CD4-positive, CD25-positive, alpha-beta regulatory T cell (primary cell): ENCODE measurements around the gene RAP1GAP2. TPM values are rescaled to one million over a fixed set of nuclear protein-coding genes. Genes with fewer than 3 reads are reported as not detected.

Experiments
- ATAC-seq, 2 donors: fragments of 150-1000 bp; cut with Tn5 transposase; one replicate each; pipeline ENCODE4 v1.10.0; 2021; ENCODE audit warnings: low read depth in 2 of 2, moderate number of reproducible peaks in 2 of 2, moderate library complexity in 1 of 2
- DNase-seq, 3 donors: peaks; one replicate each; pipeline versions ENCODE4 v3.0.0 to v3.0.0-alpha.2; 2012 to 2022; ENCODE audit warnings: mixed read lengths in 1 of 3
- H3K27ac ChIP-seq: one replicate; pipeline ENCODE4 v1.7.0; 2013; ENCODE audit warnings: mild to moderate bottlenecking, low read length; ENCODE audit not compliant: insufficient read depth, poor library complexity, severe bottlenecking
- H3K27me3 ChIP-seq: one replicate; pipeline ENCODE4 v1.7.0; 2013; ENCODE audit warnings: low read length; ENCODE audit not compliant: control insufficient read depth, insufficient read depth
- H3K36me3 ChIP-seq: one replicate; pipeline ENCODE4 v1.7.0; 2013; ENCODE audit warnings: mild to moderate bottlenecking, low read length, moderate library complexity; ENCODE audit not compliant: control insufficient read depth, insufficient read depth
- H3K4me1 ChIP-seq: 2 replicates; pipeline ENCODE4 v1.7.0; 2013; ENCODE audit warnings: mild to moderate bottlenecking, low read length; ENCODE audit not compliant: insufficient read depth, control insufficient read depth, poor library complexity, severe bottlenecking
- H3K4me3 ChIP-seq: one replicate; pipeline ENCODE4 v1.7.0; 2013; ENCODE audit warnings: low read depth, mild to moderate bottlenecking, low read length, moderate library complexity
- H3K9me3 ChIP-seq, 2 experiments: 1 replicate in 1 of 2; 2 replicates in 1 of 2; pipeline ENCODE4 v1.7.0; 2013; ENCODE audit warnings: low read length in 2 of 2, mild to moderate bottlenecking in 1 of 2, moderate library complexity in 1 of 2; ENCODE audit not compliant: control insufficient read depth in 2 of 2
- H3K27ac Mint-ChIP-seq, 3 donors: one replicate each; pipeline ENCODE4 v1.8.0; 2020 to 2022; ENCODE audit warnings: mild to moderate bottlenecking in 3 of 3, mixed read lengths in 3 of 3, moderate library complexity in 2 of 3
- H3K27me3 Mint-ChIP-seq: one replicate; pipeline ENCODE4 v1.8.0; 2022; ENCODE audit warnings: mild to moderate bottlenecking, mixed read lengths
- H3K36me3 Mint-ChIP-seq: one replicate; pipeline ENCODE4 v1.8.0; 2020; ENCODE audit warnings: mixed read lengths
- H3K4me1 Mint-ChIP-seq, 4 donors: one replicate each; pipeline ENCODE4 v1.8.0; 2020 to 2022; ENCODE audit warnings: mixed read lengths in 4 of 4, mild to moderate bottlenecking in 1 of 4
- H3K4me3 Mint-ChIP-seq, 4 donors: one replicate each; pipeline ENCODE4 v1.8.0; 2020 to 2022; ENCODE audit warnings: mild to moderate bottlenecking in 4 of 4, mixed read lengths in 4 of 4, moderate library complexity in 3 of 4
- H3K9me3 Mint-ChIP-seq, 7 donors: one replicate each; pipeline ENCODE4 v1.8.0; 2020 to 2022; ENCODE audit warnings: mixed read lengths in 7 of 7, mild to moderate bottlenecking in 3 of 7, moderate library complexity in 2 of 7
- polyA plus RNA-seq, 4 donors: library from polyadenylated mRNA; unstranded; fragments of 300-500 nt; fragmentation: Illumina TruSeq; gene quantifications; one replicate each; pipeline ENCODE4 v1.2.3, GENCODE V29; 2021
- total RNA-seq: library from RNA; stranded (reverse); gene quantifications from one replicate; pipeline ENCODE4 v1.2.3, GENCODE V29; 2022

RAP1GAP2 gene
- total and polyA plus RNA-seq, 5 donors from 2014 or later, result 2.7 to 87.6 (median 5.1) TPM

DNA sequence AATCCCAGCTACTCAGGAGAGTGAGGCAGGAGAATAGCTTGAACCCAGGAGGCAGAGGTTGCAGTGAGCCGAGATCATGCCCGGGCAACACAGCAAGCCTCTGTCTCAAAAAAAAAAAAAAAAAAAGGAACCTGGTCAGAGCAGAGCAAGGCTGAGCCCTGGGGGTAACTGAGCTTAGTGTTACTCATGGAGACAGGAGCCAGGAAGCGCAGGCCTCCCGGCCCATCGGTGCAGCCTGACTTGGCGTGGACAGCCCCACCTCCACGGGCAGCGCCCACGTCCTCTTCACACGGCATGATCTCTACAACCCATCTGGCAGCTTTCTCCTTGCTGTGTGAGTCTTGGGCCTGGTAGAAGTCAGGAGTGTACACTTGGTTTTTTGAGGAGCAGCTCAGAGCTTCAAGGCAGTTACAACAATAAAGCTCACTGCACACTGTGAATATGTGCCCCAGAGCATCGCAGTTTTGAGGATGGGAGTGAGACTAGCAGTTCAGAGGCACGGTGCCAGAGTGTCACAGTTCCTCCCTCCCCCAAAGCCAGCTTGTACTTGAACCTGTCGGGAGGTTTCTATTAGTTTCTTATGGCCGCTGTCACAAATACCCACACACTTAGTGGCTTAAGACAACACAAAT is 129.9 kb downstream of the RAP1GAP2 start:
- peak overlapping the region in 2 of 3 donors; percentile 20 to 56 for H3K27ac Mint-ChIP-seq
- H3K9me3 Mint-ChIP-seq, result no peaks in the 10 kb centered on the region
- Histone ChIP-seq H3K4me1 (peaks cover 7% of the 10 kb centered on the region), H3K27me3 (no peaks in the 10 kb centered on the region), H3K27ac (no peak overlapping the region), H3K4me3 (no peak overlapping the region), H3K36me3 (peaks cover 5% of the 10 kb centered on the region), H3K9me3 (no peaks in the 10 kb centered on the region)
- H3K36me3 Mint-ChIP-seq, result peaks cover 31% of the 10 kb centered on the region
- no peak overlapping the region for H3K4me3 Mint-ChIP-seq
- no peaks in the 10 kb centered on the region for H3K27me3 Mint-ChIP-seq
- DNase-seq (no peak), ATAC-seq (no peak)
- peaks cover 4 to 26% (median 7%) of the 10 kb centered on the region in 4 donors for H3K4me1 Mint-ChIP-seq

DNA sequence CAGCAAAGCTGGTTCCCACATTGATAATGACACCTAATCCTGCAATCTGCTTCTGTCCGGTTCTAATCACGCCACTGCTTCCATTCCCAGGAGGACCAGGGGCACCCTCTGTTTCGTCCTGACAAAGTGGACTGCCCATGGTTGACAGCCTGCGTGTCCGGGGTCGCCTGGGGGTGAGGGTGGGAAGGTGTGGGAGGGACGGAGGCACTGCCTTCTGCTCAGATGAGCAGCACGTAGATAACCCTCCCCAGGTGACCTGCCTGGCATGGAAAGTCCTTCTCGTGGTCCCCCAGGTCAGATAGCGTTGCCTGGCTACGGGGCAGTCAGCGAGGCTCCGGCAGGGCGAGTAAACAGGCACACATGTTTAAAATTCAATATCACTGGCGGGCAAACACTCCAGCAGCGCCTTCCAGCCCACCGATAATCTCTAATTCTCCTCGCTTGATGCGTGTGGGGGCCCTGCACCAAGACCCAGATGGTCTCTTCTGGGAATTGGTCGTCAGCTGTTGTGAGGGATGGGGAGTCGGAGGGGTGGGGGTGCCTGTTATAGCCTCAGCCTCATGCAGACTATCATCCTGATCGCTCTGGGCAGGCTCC is 132.2 kb downstream of the RAP1GAP2 start:
- ATAC-seq (no peak), DNase-seq (no peak)
- Histone ChIP-seq H3K27ac (no peak overlapping the region), H3K4me1 (peaks cover 7% of the 10 kb centered on the region), H3K36me3 (peaks cover 8% of the 10 kb centered on the region), H3K9me3 (no peaks in the 10 kb centered on the region), H3K4me3 (no peak overlapping the region), H3K27me3 (no peaks in the 10 kb centered on the region)
- H3K36me3 Mint-ChIP-seq, result peaks cover 33% of the 10 kb centered on the region
- peaks cover 5 to 24% (median 8%) of the 10 kb centered on the region in 4 donors for H3K4me1 Mint-ChIP-seq
- H3K4me3 Mint-ChIP-seq, result no peak overlapping the region
- H3K9me3 Mint-ChIP-seq, result no peaks in the 10 kb centered on the region
- no peak overlapping the region for H3K27ac Mint-ChIP-seq
- no peaks in the 10 kb centered on the region for H3K27me3 Mint-ChIP-seq

DNA sequence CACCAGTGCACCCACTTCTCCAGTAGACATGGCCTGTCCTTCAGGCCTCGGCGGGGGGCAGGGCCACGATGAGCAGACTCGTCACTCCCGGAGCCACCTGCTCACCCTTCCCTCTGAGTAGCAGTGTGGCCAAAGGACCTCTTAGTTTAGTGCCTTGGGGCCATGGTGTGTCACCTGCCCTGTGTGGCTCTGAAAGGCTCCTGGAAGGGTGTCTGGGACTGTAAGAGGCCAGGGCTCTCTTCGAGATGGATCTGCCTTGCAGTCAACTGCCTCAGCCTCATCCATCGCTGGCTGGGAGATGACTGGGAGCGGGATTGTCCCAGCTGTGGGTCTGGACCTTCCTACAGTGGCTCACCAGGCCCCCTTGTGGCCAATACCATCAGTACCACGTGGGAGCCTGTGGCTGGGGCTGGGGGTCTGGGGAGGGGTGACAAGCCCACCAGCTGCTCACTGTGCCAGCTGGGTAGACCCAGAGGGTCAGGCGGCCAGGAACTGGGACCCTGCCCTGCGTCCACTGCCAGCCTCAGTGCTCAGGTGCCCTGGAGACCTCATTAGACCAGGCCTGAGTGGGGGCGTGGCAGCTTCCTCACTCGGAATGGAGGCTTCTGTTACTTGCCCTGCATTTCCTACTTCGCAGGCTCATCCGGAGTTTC is 133.8 kb downstream of the RAP1GAP2 start:
- Mint-ChIP-seq H3K4me3 (no peak overlapping the region), H3K36me3 (peaks cover 31% of the 10 kb centered on the region), H3K9me3 (no peaks in the 10 kb centered on the region), H3K27ac (no peak overlapping the region), H3K27me3 (no peaks in the 10 kb centered on the region), H3K4me1 (peaks cover 3 to 21% (median 5%) of the 10 kb centered on the region in 4 donors)
- no peak overlapping the region for H3K4me3 ChIP-seq
- DNase-seq (peak in 2 of 3 donors; percentile 7 to 11), ATAC-seq (no peak)
- peaks cover 7% of the 10 kb centered on the region for H3K4me1 ChIP-seq
- no peaks in the 10 kb centered on the region for H3K9me3 ChIP-seq
- H3K27ac ChIP-seq, result no peak overlapping the region
- peaks cover 18% of the 10 kb centered on the region for H3K36me3 ChIP-seq
- no peaks in the 10 kb centered on the region for H3K27me3 ChIP-seq

DNA sequence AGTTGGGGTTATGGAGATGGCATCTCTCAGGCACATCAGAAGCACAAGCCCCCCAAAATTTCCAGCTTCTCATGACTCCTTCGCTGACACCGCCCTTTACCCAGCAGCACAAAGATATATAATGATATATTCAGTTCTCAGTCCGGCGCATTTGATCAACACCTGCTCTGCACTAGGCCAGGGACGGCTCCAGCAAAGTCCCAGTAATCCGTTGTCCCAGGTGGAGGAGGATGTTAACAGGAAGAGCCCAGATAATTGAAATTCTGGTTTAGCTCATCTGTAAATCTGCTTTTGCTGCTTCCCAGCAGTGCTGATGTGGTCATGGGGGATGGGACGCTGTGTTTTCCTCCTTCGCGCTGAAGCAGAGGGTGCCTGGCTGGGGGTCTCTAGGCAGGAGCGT is 135.6 kb downstream of the RAP1GAP2 start:
- no peak overlapping the region for H3K4me3 Mint-ChIP-seq
- H3K4me3 ChIP-seq, result no peak overlapping the region
- no peak for ATAC-seq
- no peak overlapping the region for H3K27ac ChIP-seq
- peaks cover 7% of the 10 kb centered on the region for H3K4me1 ChIP-seq
- H3K27me3 ChIP-seq, result no peaks in the 10 kb centered on the region
- H3K4me1 Mint-ChIP-seq, result peaks cover 0 to 18% (median 4%) of the 10 kb centered on the region in 4 donors
- peaks cover 37% of the 10 kb centered on the region for H3K36me3 Mint-ChIP-seq
- no peaks in the 10 kb centered on the region for H3K9me3 ChIP-seq
- no peaks in the 10 kb centered on the region for H3K9me3 Mint-ChIP-seq
- peaks cover 15% of the 10 kb centered on the region for H3K36me3 ChIP-seq
- no peaks in the 10 kb centered on the region for H3K27me3 Mint-ChIP-seq
- no peak for DNase-seq
- H3K27ac Mint-ChIP-seq, result no peak overlapping the region

DNA sequence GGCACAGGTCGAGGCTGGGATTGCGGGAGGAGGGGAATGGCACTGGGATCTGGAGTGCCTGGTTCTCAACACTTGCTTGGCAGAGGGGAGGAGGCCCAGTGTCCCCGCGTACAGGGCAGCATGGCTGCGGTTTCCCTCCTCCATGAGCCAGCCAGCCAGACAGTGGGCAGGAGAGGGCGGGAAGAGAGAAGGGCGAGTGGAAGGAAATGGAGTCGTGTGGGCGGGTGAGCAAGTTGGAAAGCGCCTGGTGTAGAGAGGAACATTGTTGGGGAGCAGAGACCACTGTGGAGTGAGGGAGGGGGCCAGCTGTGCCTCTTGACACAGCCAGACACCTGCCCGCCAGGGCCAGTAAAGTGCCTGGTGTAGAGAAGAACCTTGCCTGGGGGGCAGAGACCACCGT is 136.7 kb downstream of the RAP1GAP2 start:
- Mint-ChIP-seq H3K27ac (peak overlapping the region in 1 of 3 donors; percentile 34), H3K4me3 (no peak overlapping the region), H3K9me3 (no peaks in the 10 kb centered on the region), H3K36me3 (peaks cover 31% of the 10 kb centered on the region), H3K4me1 (peaks cover 0 to 18% (median 5%) of the 10 kb centered on the region in 4 donors), H3K27me3 (no peaks in the 10 kb centered on the region)
- Histone ChIP-seq H3K4me3 (no peak overlapping the region), H3K36me3 (peaks cover 15% of the 10 kb centered on the region), H3K4me1 (peaks cover 7% of the 10 kb centered on the region), H3K27me3 (no peaks in the 10 kb centered on the region), H3K27ac (no peak overlapping the region), H3K9me3 (no peaks in the 10 kb centered on the region)
- no peak for DNase-seq
- no peak for ATAC-seq

DNA sequence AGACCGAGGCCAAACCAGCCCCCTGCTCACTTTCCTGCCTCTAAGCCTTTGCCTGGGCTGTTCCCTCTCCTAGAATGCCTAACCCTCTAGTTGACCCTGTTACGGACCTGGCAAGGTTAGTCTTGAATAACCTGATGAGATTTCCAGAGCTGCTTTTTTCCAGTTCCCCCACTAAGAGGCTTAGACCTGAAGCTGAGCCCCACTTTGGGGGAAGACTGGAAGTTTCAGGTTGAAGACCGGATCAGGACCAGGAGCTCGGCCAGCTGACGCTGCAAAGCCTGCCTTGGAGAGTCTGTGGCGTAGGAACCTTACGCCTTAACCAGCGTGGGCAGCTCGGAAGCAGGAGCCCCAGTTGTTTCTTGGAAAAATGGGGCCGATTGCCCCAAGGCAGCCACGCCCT is 137.4 kb downstream of the RAP1GAP2 start:
- no peak overlapping the region for H3K4me3 ChIP-seq
- no peaks in the 10 kb centered on the region for H3K27me3 Mint-ChIP-seq
- no peak overlapping the region for H3K27ac ChIP-seq
- peaks cover 7% of the 10 kb centered on the region for H3K4me1 ChIP-seq
- peaks cover 0 to 16% (median 6%) of the 10 kb centered on the region in 4 donors for H3K4me1 Mint-ChIP-seq
- ATAC-seq (no peak), DNase-seq (no peak)
- no peak overlapping the region for H3K27ac Mint-ChIP-seq
- H3K9me3 ChIP-seq, result no peaks in the 10 kb centered on the region
- H3K36me3 ChIP-seq, result peaks cover 15% of the 10 kb centered on the region
- no peaks in the 10 kb centered on the region for H3K9me3 Mint-ChIP-seq
- no peaks in the 10 kb centered on the region for H3K27me3 ChIP-seq
- H3K4me3 Mint-ChIP-seq, result no peak overlapping the region
- H3K36me3 Mint-ChIP-seq, result peaks cover 27% of the 10 kb centered on the region

DNA sequence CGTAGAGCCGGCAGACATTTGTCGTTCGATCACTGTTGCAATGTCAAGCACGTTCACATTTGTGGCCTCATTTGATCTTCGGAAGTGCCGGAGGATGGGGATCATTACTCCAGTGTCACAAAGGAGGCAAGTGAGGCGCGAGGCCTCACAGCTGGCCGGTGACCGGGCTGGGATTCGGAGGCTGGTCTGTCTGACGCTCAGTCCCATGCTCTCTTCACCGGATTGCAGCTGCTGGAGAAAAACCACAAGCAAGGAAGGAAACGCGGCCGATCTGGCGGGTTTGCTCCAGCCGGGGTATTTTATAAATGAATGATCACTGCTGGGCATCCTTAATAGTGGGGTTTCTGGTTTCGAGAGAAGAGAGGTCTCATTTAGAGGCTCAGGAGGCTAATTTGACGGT is 139.4 kb downstream of the RAP1GAP2 start:
- H3K27ac Mint-ChIP-seq, result no peak overlapping the region

More for the DNA sequence above, 139.4 kb downstream of the RAP1GAP2 start:
- Histone ChIP-seq H3K36me3 (peaks cover 15% of the 10 kb centered on the region), H3K27me3 (no peaks in the 10 kb centered on the region), H3K9me3 (no peaks in the 10 kb centered on the region), H3K27ac (no peak overlapping the region), H3K4me3 (no peak overlapping the region), H3K4me1 (no peaks in the 10 kb centered on the region)
- H3K4me3 Mint-ChIP-seq, result no peak overlapping the region
- no peaks in the 10 kb centered on the region for H3K9me3 Mint-ChIP-seq
- no peak for ATAC-seq
- peaks cover 0 to 11% (median 5%) of the 10 kb centered on the region in 4 donors for H3K4me1 Mint-ChIP-seq
- H3K27me3 Mint-ChIP-seq, result no peaks in the 10 kb centered on the region
- DNase-seq, result no peak
- peaks cover 27% of the 10 kb centered on the region for H3K36me3 Mint-ChIP-seq
